A673 (cell line): Measurements from ENCODE around the gene ZXDA.

Experiments used
- CTCF ChIP-seq: fragments of 300-800, 200-600 bp; sonication (generic); conservative IDR thresholded peaks from 2 replicates; pipeline ENCODE4 v1.5.1; 2017; ENCODE audit warnings: low read depth, mild to moderate bottlenecking, antibody characterized with exemption, low read length, moderate library complexity, mixed read lengths
- EZH2 ChIP-seq: fragments of 200-600 bp; sonication (generic); IDR thresholded peaks from 2 replicates; pipeline ENCODE4 v1.6.1; 2017; ENCODE audit warnings: borderline replicate concordance, low read depth, mild to moderate bottlenecking, mixed read lengths, antibody characterized with exemption, low read length; ENCODE audit not compliant: poor library complexity, severe bottlenecking

DNA sequence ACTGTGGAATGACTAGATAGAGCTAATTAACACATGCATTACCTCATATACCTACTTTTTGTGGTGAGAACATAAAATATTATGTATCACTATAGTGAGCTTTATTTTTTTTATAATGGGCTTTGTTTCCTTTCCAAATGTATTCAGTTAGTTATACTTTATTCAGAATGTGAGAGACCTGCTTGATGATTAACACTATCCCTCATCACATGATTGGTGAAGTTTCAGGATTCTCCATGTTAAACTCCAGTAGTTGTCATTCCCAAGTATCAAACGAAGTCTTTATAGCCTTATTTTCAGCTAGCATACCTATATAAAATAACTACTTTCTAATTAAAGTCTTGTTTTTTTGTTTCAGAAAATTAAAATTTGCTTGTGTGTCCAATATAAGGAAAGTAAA lies 8.8 kb downstream of the ZXDA start:
- TF ChIP-seq CTCF (no peak), EZH2 (no peak)
